Endothelial cell of coronary artery (primary cell): ENCODE data around the gene FAM90A1. TPM values are rescaled to one million over a fixed set of nuclear protein-coding genes. Genes with fewer than 3 reads are reported as not detected.

ENCODE experiments used
- total RNA-seq: library from RNA; depleted of rRNA; stranded (reverse); fragments of >200 nt; gene quantifications from 2 replicates; pipeline ENCODE4 v1.2.3, GENCODE V29; 2014

FAM90A1 gene
- total RNA-seq = 0.09 TPM in 1 of 2 replicates, not detected in the other

GRCh38 chr12:8226992-8227731 lies at the start of gene FAM90A1:
Gene FAM90A1, minus strand, starts transcription at chr12:8227618. Its CDS starts 2,786 bp downstream, at chr12:8224832.

Other genes with a start within 250 kb of the FAM90A1 start
- gene FOXJ2, start 194.9 kb downstream of the FAM90A1 start, total RNA-seq = 2.4 and 4.2 TPM in 2 replicates
- 0.09 and 0.28 TPM in 2 replicates for gene C3AR1, start 161.3 kb downstream of the FAM90A1 start, total RNA-seq
- 21.4 and 31.2 TPM in 2 replicates for gene NECAP1, start 145.3 kb downstream of the FAM90A1 start, total RNA-seq
- gene CLEC4A, start 104.0 kb downstream of the FAM90A1 start, total RNA-seq = 0.09 TPM in 1 of 2 replicates, not detected in the other
- under 0.01 TPM in 1 of 2 replicates, not detected in the other for gene ZNF705A, start 70.6 kb downstream of the FAM90A1 start, total RNA-seq
- not detected in 2 replicates for gene CLEC6A, start 228.3 kb upstream of the FAM90A1 start, total RNA-seq